ENCODE results near the gene ENPP3. TPM values are rescaled to one million over a fixed set of nuclear protein-coding genes. Genes with fewer than 3 reads are reported as not detected.
A peak's percentile ranks its signal among the peaks of the same experiment; 100 is the strongest.

ENPP3 gene
- total and polyA plus RNA-seq, 2 of the 13 experiments (the other 11 are each of a cell fraction or from before 2014, with no cell fraction given): 40.0 to 75.4 TPM

- TF ChIP-seq MAFF (IDR thresholded peaks at IDR 0.05; ENCODE audit: low read depth, low read length) (no peak), GATAD2A (CRISPR knock-in tag; IDR thresholded peaks at IDR 0.05) (peak; percentile 48), AHDC1 (CRISPR knock-in tag; IDR thresholded peaks at IDR 0.05; ENCODE audit: borderline replicate concordance) (no peak), FOSL1 (CRISPR knock-in tag; IDR thresholded peaks at IDR 0.05; ENCODE audit: borderline replicate concordance) (no peak), FOXA1 (IDR thresholded peaks at IDR 0.05) (no peak), FOXA1 (CRISPR knock-in tag; IDR thresholded peaks at IDR 0.05) (peak; percentile 48), POGZ (CRISPR knock-in tag; IDR thresholded peaks at IDR 0.05) (0 out of 2 replicates have a peak, but pooled peaks have one; percentile 41), TEAD3 (CRISPR knock-in tag; optimal IDR thresholded peaks at IDR 0.05; ENCODE audit: borderline replicate concordance) (peak; percentile 47), SOX13 (IDR thresholded peaks at IDR 0.05) (no peak), SOX13 (CRISPR knock-in tag; conservative IDR thresholded peaks at IDR 0.05 in 1 of 2, IDR thresholded peaks at IDR 0.05 in 1 of 2) (peak in 1 of 2 experiments; percentile 52; a peak in 1 of 4 replicates), ATF4 (CRISPR knock-in tag; IDR thresholded peaks at IDR 0.05) (peak in 1 of 2 experiments; percentile 88; a peak in 2 of 4 replicates), MAZ (IDR thresholded peaks at IDR 0.05; ENCODE audit: borderline replicate concordance, low read depth, low read length) (no peak), MAZ (CRISPR knock-in tag; IDR thresholded peaks at IDR 0.05; ENCODE audit: low read depth) (no peak), FOXK1 (CRISPR knock-in tag; IDR thresholded peaks at IDR 0.05; ENCODE audit: borderline replicate concordance, low read depth) (peak; percentile 74), CCDC6 (CRISPR knock-in tag; IDR thresholded peaks at IDR 0.05) (no peak), KLF16 (CRISPR knock-in tag; IDR thresholded peaks at IDR 0.05) (peak in 1 of 2 experiments; percentile 43; a peak in 1 of 4 replicates), ZNF879 (CRISPR knock-in tag; IDR thresholded peaks at IDR 0.05) (no peak), ZNF253 (CRISPR knock-in tag; IDR thresholded peaks at IDR 0.05; ENCODE audit: borderline replicate concordance) (no peak), ZMYM3 (CRISPR knock-in tag; IDR thresholded peaks at IDR 0.05) (peak; percentile 47; the same call in 1 of the 2 replicates), NR2F6 (IDR thresholded peaks at IDR 0.05) (no peak), NR2F6 (CRISPR knock-in tag; IDR thresholded peaks at IDR 0.05) (no peak), FOSL2 (CRISPR knock-in tag; IDR thresholded peaks at IDR 0.05) (no peak), FOXP1 (IDR thresholded peaks at IDR 0.05) (no peak), FOXP1 (CRISPR knock-in tag; IDR thresholded peaks at IDR 0.05) (peak; percentile 79; the same call in 1 of the 2 replicates), GATA4 (IDR thresholded peaks at IDR 0.05; ENCODE audit: borderline replicate concordance, low read depth) (no peak), IKZF5 (CRISPR knock-in tag; IDR thresholded peaks at IDR 0.05) (0 out of 2 replicates have a peak, but pooled peaks have one; percentile 34)
These were observed 5.3 kb upstream of the ENPP3 start (continued) for GRCh38 chr6:131631625-131632289.
